ENCODE results near the gene ELL. TPM values are rescaled to one million over a fixed set of nuclear protein-coding genes. Genes with fewer than 3 reads are reported as not detected.

Gene ELL
- total RNA-seq, 1 experiment from 2014 or later: 17.0 TPM

DNA sequence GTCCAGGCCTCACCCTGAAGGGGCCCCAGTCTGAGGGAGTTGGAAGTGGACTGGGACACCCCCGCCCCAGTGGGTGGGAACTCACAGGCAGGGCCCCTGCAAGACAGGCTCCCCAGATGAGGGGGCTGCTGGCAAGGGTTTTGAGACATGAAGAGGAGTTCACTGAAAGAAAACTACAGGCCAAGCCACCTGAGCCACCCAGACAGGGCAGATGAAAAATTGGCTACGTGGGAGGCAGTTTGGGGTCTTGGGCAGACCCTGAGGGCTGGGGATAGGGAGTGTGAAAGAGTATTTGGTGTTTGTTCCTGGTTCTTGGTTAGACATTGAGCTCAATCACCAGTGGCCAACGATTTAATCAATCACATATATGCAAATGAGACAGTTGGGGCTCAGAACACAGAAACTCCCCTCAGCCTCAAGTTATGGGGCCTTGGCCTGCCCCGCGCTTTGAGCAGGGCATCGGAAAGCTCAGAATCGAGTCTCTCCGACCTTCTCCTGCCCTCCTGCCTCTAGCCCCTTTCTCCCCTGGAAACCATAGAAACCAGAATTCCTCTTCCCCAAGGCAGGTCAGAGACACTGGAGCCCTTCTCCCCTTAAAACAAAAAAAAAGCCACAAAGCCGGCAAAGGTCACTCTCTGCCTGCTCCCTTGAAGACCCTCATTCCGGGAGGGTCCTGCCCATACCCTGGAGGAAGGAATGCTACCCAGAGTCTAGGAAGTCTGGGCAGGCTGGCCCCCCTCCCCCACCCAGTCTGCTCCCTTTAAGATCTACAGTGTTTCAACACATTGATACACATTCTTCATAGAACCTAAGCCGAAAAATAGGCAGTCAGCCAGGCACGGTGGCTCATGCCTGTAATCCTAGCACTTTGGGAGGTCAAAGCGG, 82.6 kb downstream of the ELL start:
- peak overlapping the region; percentile 12 for H3K18ac ChIP-seq (ENCODE audit: insufficient read length, low read depth, low read length)
- no peak overlapping the region for H3K23ac ChIP-seq (ENCODE audit: insufficient read length, low read depth, low read length)
- TF ChIP-seq, protein P1, sequence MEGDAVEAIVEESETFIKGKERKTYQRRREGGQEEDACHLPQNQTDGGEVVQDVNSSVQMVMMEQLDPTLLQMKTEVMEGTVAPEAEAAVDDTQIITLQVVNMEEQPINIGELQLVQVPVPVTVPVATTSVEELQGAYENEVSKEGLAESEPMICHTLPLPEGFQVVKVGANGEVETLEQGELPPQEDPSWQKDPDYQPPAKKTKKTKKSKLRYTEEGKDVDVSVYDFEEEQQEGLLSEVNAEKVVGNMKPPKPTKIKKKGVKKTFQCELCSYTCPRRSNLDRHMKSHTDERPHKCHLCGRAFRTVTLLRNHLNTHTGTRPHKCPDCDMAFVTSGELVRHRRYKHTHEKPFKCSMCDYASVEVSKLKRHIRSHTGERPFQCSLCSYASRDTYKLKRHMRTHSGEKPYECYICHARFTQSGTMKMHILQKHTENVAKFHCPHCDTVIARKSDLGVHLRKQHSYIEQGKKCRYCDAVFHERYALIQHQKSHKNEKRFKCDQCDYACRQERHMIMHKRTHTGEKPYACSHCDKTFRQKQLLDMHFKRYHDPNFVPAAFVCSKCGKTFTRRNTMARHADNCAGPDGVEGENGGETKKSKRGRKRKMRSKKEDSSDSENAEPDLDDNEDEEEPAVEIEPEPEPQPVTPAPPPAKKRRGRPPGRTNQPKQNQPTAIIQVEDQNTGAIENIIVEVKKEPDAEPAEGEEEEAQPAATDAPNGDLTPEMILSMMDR (conservative IDR thresholded peaks at IDR 0.05): peak; percentile 30; the same call in 1 of the 3 replicates
- H3K4me2 ChIP-seq (ENCODE audit: insufficient read depth, insufficient read length, low read length): no peak overlapping the region
- H4K5ac ChIP-seq (ENCODE audit: insufficient read length, low read depth, low read length): no peak overlapping the region
- no peak for DNase-seq
- no peak overlapping the region for H3K9ac ChIP-seq (ENCODE audit: extremely low read depth, insufficient read length, low read length)
- peaks cover 3% of the 10 kb centered on the region for H3K27me3 Mint-ChIP-seq (ENCODE audit: low read depth)
- H3K27ac ChIP-seq (ENCODE audit: insufficient read length, low read depth, low read length): no peak overlapping the region
- peaks cover 10% of the 10 kb centered on the region for H3K23me2 ChIP-seq (ENCODE audit: insufficient read length, low read depth, low read length, poor library complexity, severe bottlenecking)
- no peak overlapping the region for H4K8ac ChIP-seq (replicated peaks; ENCODE audit: insufficient read length, low read depth, low read length)
- H3K4me1 Mint-ChIP-seq: peaks cover 26 to 33% of the 10 kb centered on the region in 2 experiments
- peak overlapping the region in 1 of 2 experiments; percentile 55; a peak in 4 of 5 replicates for H3K4me3 Mint-ChIP-seq
- peaks cover 7% of the 10 kb centered on the region; the same call in 1 of the 2 replicates for H3K4me1 ChIP-seq (ENCODE audit: insufficient read depth, low read length)
- no peak overlapping the region for H3K14ac ChIP-seq (ENCODE audit: insufficient read depth, low read length)
- peaks cover 3% of the 10 kb centered on the region for H4K20me1 ChIP-seq (ENCODE audit: control insufficient read depth, insufficient read depth, insufficient read length)
- H3K56ac ChIP-seq (ENCODE audit: insufficient read length, low read depth, low read length): no peak overlapping the region
- peaks cover 3% of the 10 kb centered on the region in 2 experiments; a peak in 4 of 5 replicates for H3K9me3 Mint-ChIP-seq
- WGBS (ENCODE audit: extremely low coverage, insufficient read length, low lambda C conversion rate): no CpG with 5 or more reads among the region's 13 CpGs
- no peak overlapping the region for H2BK15ac ChIP-seq (ENCODE audit: low read depth, low read length)
- no peaks in the 10 kb centered on the region for H3K9me3 ChIP-seq (ENCODE audit: control insufficient read depth, low read depth, low read length)
- no peaks in the 10 kb centered on the region for H3K79me2 ChIP-seq (ENCODE audit: insufficient read depth, low read length)
- no peak overlapping the region for H2AK5ac ChIP-seq (ENCODE audit: insufficient read length, low read length)
- H2BK120ac ChIP-seq (ENCODE audit: low read depth, low read length, poor library complexity, severe bottlenecking): no peak overlapping the region
- H2BK5ac ChIP-seq (ENCODE audit: insufficient read length, low read length): no peak overlapping the region
- peaks cover 7 to 33% (median 26%) of the 10 kb centered on the region in 3 experiments for H3K36me3 Mint-ChIP-seq (ENCODE audit: insufficient read depth in 1 of 3, low read depth in 3 of 3)
- peak overlapping the region; percentile 74 to 89 (median 88) for H3K27ac Mint-ChIP-seq
- H2AFZ ChIP-seq (ENCODE audit: low read length): no peak overlapping the region
- no peak overlapping the region for H2BK20ac ChIP-seq (ENCODE audit: low read depth, low read length, poor library complexity, severe bottlenecking)
- no peak overlapping the region for H4K91ac ChIP-seq (ENCODE audit: insufficient read length, low read depth, low read length)
- H3T11ph ChIP-seq (ENCODE audit: low read length): no peak overlapping the region
- no peaks in the 10 kb centered on the region for H3K79me1 ChIP-seq (ENCODE audit: insufficient read depth, low read depth, low read length, poor library complexity, severe bottlenecking)
- H2BK12ac ChIP-seq (ENCODE audit: insufficient read length, low read depth, low read length): no peak overlapping the region
- H3K4ac ChIP-seq (ENCODE audit: low read depth, low read length): no peak overlapping the region
- H3K27me3 ChIP-seq (ENCODE audit: insufficient read depth, low read length): no peaks in the 10 kb centered on the region
